Calu3 (cell line): ENCODE results near the gene SH2D3A. TPM values are rescaled to one million over a fixed set of nuclear protein-coding genes. Genes with fewer than 3 reads are reported as not detected.
"Not testable (repeated sequence)": the region's sequence is repeated elsewhere in the genome, so short reads cannot be mapped to it uniquely, and the experiment has no call there.

Experiments used
- BruUV-seq: library from RNA; stranded (reverse); fragments of 400-500 nt; replicated peaks from 2 replicates; lab custom pipeline; 2021; lab: Mats Ljungman, UMichigan
- CTCF ChIA-PET: fragments of 300-600 bp; sonication (Branson Sonifier 250); formaldehyde crosslinking; loops from one replicate; lab custom pipeline; 2022; ENCODE audit warnings: antibody characterized with exemption; lab: Charles Lee
- DNase-seq: peaks from one replicate; pipeline ENCODE4 v3.0.0; 2022
- H3K27ac Mint-ChIP-seq: one replicate; pipeline ENCODE4 v1.8.0; 2022; ENCODE audit warnings: mixed read lengths; ENCODE audit not compliant: unreplicated experiment
- H3K27me3 Mint-ChIP-seq: one replicate; pipeline ENCODE4 v1.8.0; 2022; ENCODE audit warnings: mixed read lengths; ENCODE audit not compliant: unreplicated experiment
- H3K36me3 Mint-ChIP-seq: one replicate; pipeline ENCODE4 v1.8.0; 2022; ENCODE audit warnings: mild to moderate bottlenecking, moderate library complexity, mixed read lengths; ENCODE audit not compliant: insufficient read depth, unreplicated experiment
- H3K4me1 Mint-ChIP-seq: one replicate; pipeline ENCODE4 v1.8.0; 2022; ENCODE audit warnings: mild to moderate bottlenecking, low read depth, mixed read lengths; ENCODE audit not compliant: unreplicated experiment
- H3K4me3 Mint-ChIP-seq: one replicate; pipeline ENCODE4 v1.8.0; 2022; ENCODE audit warnings: mild to moderate bottlenecking, low read depth, moderate library complexity, mixed read lengths; ENCODE audit not compliant: unreplicated experiment
- H3K9me3 Mint-ChIP-seq: one replicate; pipeline ENCODE4 v1.8.0; 2022; ENCODE audit warnings: low read depth, mixed read lengths; ENCODE audit not compliant: unreplicated experiment
- CTCF ChIP-seq: fragments of 200-600 bp; IDR thresholded peaks from one replicate; pipeline ENCODE4 v1.8.0; 2022; ENCODE audit warnings: antibody characterized with exemption; ENCODE audit not compliant: unreplicated experiment
- intact Hi-C: fragments of 100-400 bp; cut with micrococcal nuclease; formaldehyde crosslinking; loops from one replicate; pipeline ENCODE4 v1.10.0; 2022; ENCODE audit not compliant: unreplicated experiment
- total RNA-seq: library from RNA; stranded (reverse); gene quantifications from 2 replicates; pipeline ENCODE4 v1.2.3, GENCODE V29; 2022

The SH2D3A gene
- total RNA-seq, 1 experiment from 2014 or later = 64.0 TPM

GRCh38 chr19:6709549-6709948 is 57.7 kb downstream of the SH2D3A start:
- no peak overlapping the region for H3K4me3 Mint-ChIP-seq
- CTCF ChIA-PET = no interaction called here
- no peaks in the 10 kb centered on the region for H3K9me3 Mint-ChIP-seq
- TF ChIP-seq CTCF = no peak
- BruUV-seq = no TSS peak
- intact Hi-C loops = no loop called here
- H3K4me1 Mint-ChIP-seq = no peaks in the 10 kb centered on the region
- DNase-seq = no peak
- no peaks in the 10 kb centered on the region for H3K27me3 Mint-ChIP-seq
- peaks cover 22% of the 10 kb centered on the region for H3K36me3 Mint-ChIP-seq
- H3K27ac Mint-ChIP-seq = no peak overlapping the region

- H3K36me3 Mint-ChIP-seq = peaks cover 22% of the 10 kb centered on the region
- CTCF ChIA-PET = not testable (repeated sequence)
These were observed 58.3 kb downstream of the SH2D3A start for GRCh38 chr19:6708913-6709312.

GRCh38 chr19:6708346-6708745 is 58.9 kb downstream of the SH2D3A start:
- no peaks in the 10 kb centered on the region for H3K27me3 Mint-ChIP-seq
- no peak overlapping the region for H3K27ac Mint-ChIP-seq
- CTCF ChIA-PET = no interaction called here
- no peak overlapping the region for H3K4me3 Mint-ChIP-seq
- peaks cover 28% of the 10 kb centered on the region for H3K36me3 Mint-ChIP-seq
- H3K9me3 Mint-ChIP-seq = no peaks in the 10 kb centered on the region
- no peak for TF ChIP-seq CTCF
- DNase-seq = no peak
- BruUV-seq = no TSS peak
- intact Hi-C loops = no loop called here
- H3K4me1 Mint-ChIP-seq = no peaks in the 10 kb centered on the region

More at GRCh38 chr19:6708913-6709312, 58.3 kb downstream of the SH2D3A start:
- H3K27me3 Mint-ChIP-seq, H3K27ac Mint-ChIP-seq, BruUV-seq, H3K9me3 Mint-ChIP-seq, H3K4me1 Mint-ChIP-seq, DNase-seq, H3K4me3 Mint-ChIP-seq, intact Hi-C loops: not testable (repeated sequence)

DNA sequence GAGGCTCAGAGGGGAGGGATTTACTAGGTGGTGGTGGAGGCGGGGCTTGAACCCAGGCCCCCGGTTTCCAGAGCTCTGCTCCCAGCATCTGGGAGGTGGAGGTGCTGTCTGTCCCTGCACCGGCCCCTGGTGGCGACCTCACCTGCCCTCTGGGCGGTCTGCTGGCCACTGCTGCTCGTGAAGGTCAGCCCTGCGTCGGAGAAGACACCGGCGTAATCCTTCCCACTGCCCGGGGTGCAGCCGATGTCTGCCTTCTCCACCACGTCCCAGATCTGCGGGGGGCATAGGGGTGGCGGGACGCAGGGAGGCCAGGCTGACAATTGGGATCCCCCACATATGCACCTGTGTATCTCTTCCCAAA is 59.6 kb downstream of the SH2D3A start:
- intact Hi-C loops = no loop called here
- H3K4me1 Mint-ChIP-seq = no peaks in the 10 kb centered on the region
- H3K9me3 Mint-ChIP-seq = no peaks in the 10 kb centered on the region
- DNase-seq = no peak
- H3K36me3 Mint-ChIP-seq = peaks cover 25% of the 10 kb centered on the region
- CTCF ChIA-PET = no interaction called here
- BruUV-seq = no TSS peak
- no peak overlapping the region for H3K27ac Mint-ChIP-seq
- TF ChIP-seq CTCF = no peak
- no peak overlapping the region for H3K4me3 Mint-ChIP-seq
- no peaks in the 10 kb centered on the region for H3K27me3 Mint-ChIP-seq

- BruUV-seq = no TSS peak
- no peaks in the 10 kb centered on the region for H3K4me1 Mint-ChIP-seq
- no peak for DNase-seq
- no peak overlapping the region for H3K4me3 Mint-ChIP-seq
- CTCF ChIA-PET = no interaction called here
- no peaks in the 10 kb centered on the region for H3K27me3 Mint-ChIP-seq
- intact Hi-C loops = no loop called here
- no peak for TF ChIP-seq CTCF
- peaks cover 23% of the 10 kb centered on the region for H3K36me3 Mint-ChIP-seq
- H3K9me3 Mint-ChIP-seq = no peaks in the 10 kb centered on the region
- no peak overlapping the region for H3K27ac Mint-ChIP-seq
These were observed 60.1 kb downstream of the SH2D3A start for GRCh38 chr19:6707011-6707657.
